ENCODE measurements around the gene CRELD1.
A peak's percentile ranks its signal among the peaks of the same experiment; 100 is the strongest.
"Not testable (repeated sequence)": the region's sequence is repeated elsewhere in the genome, so short reads cannot be mapped to it uniquely, and the experiment has no call there.

Gene CRELD1

DNA sequence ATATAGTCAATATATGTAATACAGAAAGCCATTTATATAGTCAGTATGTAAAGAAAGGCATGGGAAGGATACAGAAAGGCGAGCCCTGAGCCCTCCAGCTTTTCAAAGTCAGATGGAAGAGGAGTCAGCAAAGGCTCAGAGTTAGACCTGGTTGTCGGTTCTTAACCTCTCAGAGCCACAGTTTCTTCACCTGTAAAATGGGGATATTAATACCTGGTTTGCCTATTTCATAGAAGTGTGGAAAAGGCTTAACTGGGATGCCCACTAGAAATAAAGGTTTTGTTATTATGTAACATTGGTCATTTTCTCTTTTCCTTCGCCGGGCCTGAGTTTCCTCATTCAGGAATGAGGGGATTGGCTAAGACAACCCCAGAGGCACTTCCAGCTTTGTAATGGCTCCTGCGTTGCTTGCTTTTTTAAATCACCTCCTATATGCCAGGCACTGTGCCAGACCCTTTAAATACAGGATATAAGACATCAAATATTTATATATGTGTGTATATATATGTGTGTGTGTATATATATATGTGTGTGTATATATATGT is 2.4 kb downstream of the CRELD1 start:
- DNase-seq (ENCODE audit: low read depth) = no peak

GRCh38 chr3:9937486-9938238 is 4.0 kb downstream of the CRELD1 start:
- DNase-seq (ENCODE audit: low read depth) = no peak

DNA sequence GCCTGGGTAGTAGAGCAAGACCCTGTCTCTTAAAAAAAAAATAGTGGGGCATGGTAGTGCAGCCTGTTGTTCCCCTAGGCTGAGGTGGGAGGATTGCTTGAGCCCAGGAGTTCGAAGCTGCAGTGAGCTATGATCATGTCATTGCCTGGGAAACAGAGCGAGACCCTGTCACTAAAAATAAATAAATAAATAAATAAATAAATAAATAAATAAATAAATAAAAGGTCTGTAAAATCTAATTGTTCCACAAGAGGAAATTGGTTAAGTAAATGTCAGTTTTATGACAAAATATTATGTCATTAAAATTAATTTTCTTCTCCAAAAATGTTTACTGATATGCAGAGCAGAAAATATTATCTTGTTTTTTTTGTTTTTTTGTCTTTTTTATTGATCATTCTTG is 5.3 kb downstream of the CRELD1 start:
- DNase-seq (ENCODE audit: low read depth) = no peak

DNA sequence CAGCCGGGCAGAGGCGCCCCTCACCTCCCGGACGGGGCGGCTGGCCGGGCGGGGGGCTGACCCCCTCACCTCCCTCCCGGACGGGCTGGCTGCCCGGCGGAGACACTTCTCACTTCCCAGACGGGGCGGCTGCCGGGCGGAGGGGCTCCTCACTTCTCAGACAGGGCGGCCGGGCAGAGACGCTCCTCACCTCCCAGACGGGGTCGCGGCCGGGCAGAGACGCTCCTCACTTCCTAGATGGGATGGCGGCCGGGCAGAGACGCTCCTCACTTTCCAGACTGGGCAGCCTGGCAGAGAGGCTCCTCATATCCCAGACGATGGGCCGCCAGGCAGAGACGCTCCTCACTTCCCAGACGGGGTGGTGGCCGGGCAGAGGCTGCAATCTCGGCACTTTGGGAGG is 6.3 kb downstream of the CRELD1 start:
- not testable (repeated sequence) for DNase-seq (ENCODE audit: low read depth)

DNA sequence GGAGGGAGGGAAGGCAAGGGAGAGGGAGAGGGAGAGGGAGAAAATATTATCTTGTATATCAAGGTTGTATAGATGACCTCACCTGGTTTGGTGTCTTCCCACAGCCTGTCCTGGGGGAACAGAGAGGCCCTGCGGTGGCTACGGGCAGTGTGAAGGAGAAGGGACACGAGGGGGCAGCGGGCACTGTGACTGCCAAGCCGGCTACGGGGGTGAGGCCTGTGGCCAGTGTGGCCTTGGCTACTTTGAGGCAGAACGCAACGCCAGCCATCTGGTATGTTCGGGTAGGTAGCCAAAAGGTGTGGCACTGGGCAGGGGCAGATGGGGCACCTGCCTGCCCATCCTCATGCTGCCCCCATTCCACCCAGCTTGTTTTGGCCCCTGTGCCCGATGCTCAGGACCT is 7.1 kb downstream of the CRELD1 start:
- DNase-seq (ENCODE audit: low read depth) = no peak

DNA sequence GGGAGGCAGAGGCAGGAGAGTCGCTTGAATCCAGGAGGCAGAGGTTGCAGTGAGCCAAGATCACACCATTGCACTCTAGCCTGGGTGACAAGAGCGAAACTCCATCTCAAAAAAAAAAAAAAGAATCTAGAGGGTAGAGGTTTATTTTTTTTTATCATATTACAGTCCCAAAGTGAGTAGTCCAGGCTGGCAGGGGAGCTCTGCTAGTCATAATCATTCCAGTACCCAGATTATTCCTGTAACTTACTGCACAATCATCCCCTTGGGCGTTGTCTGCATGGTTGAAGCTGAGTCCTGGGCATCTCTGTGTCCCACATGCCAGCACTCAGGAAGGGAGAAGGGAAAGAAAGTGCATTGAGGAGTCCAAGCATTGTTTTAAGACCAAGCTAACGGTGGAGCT is 8.5 kb downstream of the CRELD1 start:
- no peak for DNase-seq (ENCODE audit: low read depth)

DNA sequence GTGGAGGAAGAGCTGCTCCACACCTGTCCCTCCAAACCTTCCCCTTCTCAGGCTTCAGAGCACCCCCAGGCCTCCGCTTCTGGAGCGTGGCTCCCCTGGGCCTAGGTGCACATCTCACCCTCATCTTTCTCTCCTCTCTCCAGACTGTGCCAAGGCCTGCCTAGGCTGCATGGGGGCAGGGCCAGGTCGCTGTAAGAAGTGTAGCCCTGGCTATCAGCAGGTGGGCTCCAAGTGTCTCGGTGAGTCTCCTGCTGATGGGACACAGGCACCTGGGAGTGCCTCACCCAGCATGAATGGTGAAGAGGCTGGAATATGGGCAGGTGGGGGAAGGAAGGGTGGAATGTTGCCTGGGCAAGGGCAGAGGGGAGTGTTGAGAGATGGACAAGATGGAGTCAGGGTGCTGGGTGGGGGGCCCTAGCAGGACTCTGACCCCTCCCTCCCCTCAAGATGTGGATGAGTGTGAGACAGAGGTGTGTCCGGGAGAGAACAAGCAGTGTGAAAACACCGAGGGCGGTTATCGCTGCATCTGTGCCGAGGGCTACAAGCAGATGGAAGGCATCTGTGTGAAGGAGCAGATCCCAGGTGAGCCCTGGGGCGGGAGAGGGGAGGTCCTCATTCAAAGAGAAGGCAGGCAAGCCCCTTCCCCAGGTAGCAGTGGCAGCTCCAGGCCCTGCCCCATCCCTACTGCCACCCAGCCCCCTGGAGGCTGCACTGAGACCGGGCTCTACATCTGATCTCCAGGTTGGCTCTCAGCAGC is 9.5 kb downstream of the CRELD1 start:
- no peak for DNase-seq (ENCODE audit: low read depth)

GRCh38 chr3:9944271-9944670 is 10.6 kb downstream of the CRELD1 start:
- no peak for DNase-seq (ENCODE audit: low read depth)

DNA sequence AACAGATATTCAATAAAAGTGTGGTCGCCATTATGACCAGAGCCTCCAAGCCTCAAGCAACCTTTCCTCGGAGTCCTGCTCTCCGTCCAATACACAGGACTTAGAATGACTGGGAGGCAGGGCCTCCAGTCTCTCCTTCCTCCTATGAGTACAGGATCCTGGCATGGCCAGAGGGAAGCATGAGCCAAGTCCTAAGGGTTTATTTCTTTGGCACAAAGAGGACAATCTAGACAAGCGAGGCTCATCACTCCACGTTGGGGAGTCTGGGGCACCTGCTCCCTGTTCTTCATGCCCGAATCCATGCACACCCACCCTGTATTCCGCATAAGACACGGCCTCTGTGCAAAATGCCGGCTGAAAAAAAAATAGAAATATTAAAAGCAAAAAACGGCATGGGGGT is 11.7 kb downstream of the CRELD1 start:
- DNase-seq (ENCODE audit: low read depth) = no peak

DNA sequence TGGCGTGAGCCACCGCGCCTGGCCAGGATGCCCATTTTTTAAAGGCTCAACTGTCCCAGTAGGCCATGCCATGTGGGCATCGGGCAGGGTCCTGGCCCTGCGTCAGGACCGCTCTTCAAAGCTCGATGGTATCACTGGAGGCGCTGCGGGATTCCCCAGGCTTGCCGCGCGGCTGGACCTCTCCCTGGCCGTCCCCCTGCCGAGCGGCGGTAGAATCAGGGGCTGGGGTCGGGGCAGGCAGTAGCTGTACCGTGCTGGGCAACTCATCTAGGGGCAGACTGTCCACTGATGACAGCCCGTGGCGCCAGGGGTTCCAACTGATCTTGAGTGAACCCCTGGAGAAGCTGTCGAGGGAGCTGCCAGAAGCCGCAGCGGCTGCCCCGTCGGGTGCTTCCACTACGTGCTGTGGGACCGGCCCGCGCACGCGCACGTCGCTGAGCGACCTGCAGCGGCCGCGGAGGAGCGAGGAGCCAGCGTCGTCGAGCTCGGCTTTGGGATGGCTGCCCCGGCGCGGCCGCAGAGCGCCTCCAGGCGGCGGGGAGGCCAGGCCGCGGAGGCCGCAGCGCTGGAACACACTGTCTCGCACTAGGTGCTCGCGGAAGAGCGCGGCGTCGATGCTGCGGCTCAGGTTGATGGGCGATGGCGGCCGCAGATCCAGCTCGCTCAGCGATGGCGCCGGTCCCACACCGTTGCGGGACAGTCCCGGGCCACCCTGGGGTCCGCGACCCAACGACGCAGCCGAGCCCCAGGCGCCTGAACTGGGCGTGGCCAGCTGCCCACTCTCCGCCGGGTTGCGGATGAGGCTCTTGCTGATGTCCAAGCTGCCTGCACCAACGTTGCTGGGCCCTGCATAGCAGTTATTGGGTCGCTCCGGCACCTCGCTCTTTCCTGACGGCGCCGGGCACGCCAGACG is 12.7 kb downstream of the CRELD1 start:
- peak; percentile 80 for DNase-seq (ENCODE audit: low read depth)

- DNase-seq (ENCODE audit: low read depth) = no peak
These were observed 13.7 kb downstream of the CRELD1 start for GRCh38 chr3:9947025-9947995.

- DNase-seq (ENCODE audit: low read depth) = no peak
These were observed 15.0 kb downstream of the CRELD1 start for GRCh38 chr3:9948586-9948985.

DNA sequence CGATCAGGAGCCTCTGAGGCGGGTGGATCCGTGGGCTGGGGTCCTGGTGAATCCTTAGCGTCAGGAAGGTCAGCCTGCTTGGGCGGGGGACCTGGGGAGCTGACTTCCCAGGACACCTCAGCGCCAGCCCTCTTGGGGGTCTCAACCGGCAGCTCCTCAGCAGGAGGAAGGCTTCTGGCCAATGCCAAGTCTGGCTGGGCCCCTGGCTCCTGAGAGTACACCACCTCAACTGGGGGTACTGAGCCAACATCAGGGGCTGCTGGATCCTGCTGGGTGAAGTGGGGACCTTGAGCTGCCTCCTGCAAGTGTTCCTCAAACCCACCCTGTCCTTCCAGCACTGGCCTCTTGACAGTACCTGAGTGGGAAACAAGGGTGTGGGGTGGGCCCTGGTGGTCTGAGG is 15.5 kb downstream of the CRELD1 start:
- DNase-seq (ENCODE audit: low read depth) = no peak

DNA sequence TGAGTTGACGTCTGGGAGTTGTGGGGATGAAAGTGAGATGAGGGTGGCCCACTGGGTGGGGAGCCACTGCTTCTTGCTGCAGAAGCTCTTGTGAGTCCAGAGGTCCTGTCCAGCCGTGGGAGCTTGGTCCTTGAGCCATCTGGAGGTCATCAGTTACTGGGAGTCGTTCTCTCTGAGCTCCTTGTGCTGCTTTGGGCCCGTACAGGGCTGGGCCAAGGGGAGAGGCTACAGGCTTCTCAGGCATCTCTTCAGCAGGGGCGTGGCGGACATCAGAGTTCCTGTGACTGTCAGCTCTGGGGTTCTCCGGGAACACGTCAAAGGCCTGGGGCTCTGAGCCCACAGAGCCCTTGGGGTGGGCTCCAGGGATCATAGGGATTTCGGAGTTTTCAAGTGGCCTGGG is 16.0 kb downstream of the CRELD1 start:
- no peak for DNase-seq (ENCODE audit: low read depth)

- DNase-seq (ENCODE audit: low read depth) = no peak
These were observed 17.5 kb downstream of the CRELD1 start for GRCh38 chr3:9951126-9951525.

GRCh38 chr3:9951598-9951961 is 17.9 kb downstream of the CRELD1 start:
- DNase-seq (ENCODE audit: low read depth) = no peak

DNA sequence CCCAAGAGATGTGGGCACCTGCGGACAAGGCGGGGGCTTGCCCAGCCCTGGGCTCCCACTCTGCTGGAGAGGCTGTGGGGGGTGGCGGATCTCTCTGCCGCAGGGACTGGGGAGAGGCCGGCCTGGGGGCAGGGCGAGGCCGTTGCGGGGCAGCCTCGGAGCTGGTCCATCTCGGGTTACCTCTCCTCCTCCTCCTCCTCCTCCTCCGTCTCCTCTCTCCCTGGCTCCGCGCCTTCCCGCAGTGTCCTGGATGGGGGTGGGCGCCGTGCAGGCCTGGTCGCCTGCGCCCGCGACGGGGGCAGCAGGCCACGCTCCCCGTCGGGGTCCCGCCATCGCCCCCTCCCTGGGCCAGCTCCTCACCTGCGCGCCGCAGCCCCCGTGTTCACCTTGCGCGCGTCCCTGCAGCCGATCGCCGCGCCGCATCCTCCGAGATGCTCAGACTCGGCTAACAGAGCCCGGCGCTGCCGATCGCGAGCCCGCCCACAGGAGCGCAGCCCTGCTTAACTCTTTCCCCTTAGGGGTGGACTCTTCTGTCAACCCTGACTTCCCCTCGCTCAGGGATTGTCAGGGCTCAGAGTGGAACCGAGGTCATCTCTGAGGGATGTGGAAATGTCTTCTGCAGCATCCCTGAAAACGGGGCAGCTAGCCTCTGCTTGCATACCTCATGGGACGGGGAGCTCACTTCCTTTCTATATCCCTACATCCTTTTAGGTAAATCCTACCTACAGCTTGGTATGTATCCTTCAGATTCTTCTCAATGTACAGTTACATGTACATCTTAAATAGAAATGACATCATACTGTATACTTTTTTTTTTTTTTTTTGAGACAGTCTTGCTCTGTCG is 18.6 kb downstream of the CRELD1 start, which contains the start of gene PRRT3:
TSS of gene PRRT3 (minus strand) at position 447 of the 844 bp plus-strand sequence. CDS start 2,293 bp downstream, outside the sequence.
- DNase-seq (ENCODE audit: low read depth) = peak; percentile 33

DNA sequence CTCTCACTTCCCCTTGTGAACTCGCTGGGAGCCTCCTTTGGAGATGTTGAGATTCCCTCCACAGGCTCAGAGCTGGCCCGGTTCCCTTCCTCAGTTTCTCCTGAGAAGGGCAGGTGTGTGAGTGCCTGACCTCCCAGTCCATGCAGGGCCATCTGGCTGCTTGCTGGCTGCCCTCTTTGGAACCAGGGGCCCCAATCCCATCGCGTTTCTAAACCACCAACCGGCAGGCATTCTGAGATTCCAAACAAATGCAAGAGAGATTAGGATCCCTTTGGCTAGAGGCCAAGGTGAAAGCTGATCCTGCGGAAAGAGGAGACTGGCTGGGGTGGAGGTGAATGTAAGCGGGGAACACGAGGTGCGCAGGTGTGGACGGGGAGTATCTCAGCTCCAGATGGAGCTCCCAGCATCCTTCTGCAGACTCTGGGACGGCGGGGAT is 21.5 kb downstream of the CRELD1 start:
- no peak for DNase-seq (ENCODE audit: low read depth)

DNA sequence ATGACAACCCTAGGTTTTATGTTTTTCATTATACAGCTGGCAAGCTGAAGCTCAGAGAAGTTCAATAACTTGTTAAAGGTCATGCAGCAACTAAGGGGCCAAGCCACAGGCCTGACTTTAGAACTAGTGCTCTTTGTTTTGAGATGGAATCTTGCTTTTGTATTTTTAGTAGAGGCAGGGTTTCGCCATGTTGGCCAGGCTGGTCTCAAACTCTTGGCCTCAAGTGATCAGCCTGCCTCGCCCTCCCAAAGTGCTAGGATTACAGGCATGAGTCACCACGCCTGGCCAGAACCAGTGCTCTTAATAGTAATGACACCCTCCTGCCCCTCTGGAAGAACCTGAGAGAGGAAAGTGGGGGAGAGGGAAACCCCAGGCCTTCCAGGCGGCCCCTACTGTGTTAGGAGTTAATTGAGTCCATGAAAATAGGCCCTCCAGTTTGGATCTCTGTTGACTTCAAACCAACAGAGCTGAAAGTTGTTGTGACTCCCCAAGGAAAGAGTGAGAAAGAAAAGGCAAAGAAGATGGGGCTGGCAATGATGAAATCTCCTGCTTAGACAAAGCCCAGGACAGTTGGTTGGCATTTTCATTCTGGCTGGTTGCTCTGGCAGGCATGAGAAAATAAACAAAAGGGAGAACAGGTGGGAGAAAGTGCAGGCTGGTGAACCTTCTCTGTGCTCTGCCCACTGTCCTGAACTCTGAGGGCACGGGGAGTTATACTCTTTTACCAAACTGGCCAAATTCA is 22.1 kb downstream of the CRELD1 start:
- no peak for DNase-seq (ENCODE audit: low read depth)

Measured in activated T-helper 1 cell treated with Interleukin-2 at 50 U/mL for 16 hours (primary cell).